Thyroid gland (tissue), 4 donors: Measurements from ENCODE around the gene LDHA.

Source experiments
- CTCF ChIP-seq, 6 experiments: fragments of 200-600 bp in 3 of 6; fragments of 450-650 bp in 3 of 6; sonication (generic) in 3 of 6; IDR thresholded peaks; one replicate each; pipeline ENCODE4 v1.5.1; 2016 to 2019; ENCODE audit warnings: antibody characterized with exemption in 6 of 6, mild to moderate bottlenecking in 2 of 6, inconsistent platforms in 1 of 6, moderate library complexity in 1 of 6
- POLR2A ChIP-seq, 2 donors: fragments of 450-650 bp; IDR thresholded peaks; one replicate each; pipeline ENCODE4 v1.6.1; 2017; ENCODE audit warnings: antibody characterized with exemption in 2 of 2, mild to moderate bottlenecking in 2 of 2, moderate library complexity in 1 of 2

- peak in 1 of 6 experiments; percentile 6 for TF ChIP-seq CTCF (IDR thresholded peaks at IDR 0.05)
- peak in 1 of 2 donors; percentile 53 for TF ChIP-seq POLR2A (IDR thresholded peaks at IDR 0.05)
These were observed 10.8 kb upstream of the LDHA start for GRCh38 chr11:18383388-18384156.
